ENCODE measurements around the gene PCSK7.

The PCSK7 gene

GRCh38 chr11:117219995-117220394 is 11.9 kb downstream of the PCSK7 start:
- no peak overlapping the region for H3K27ac ChIP-seq
- TF ChIP-seq, protein P1, sequence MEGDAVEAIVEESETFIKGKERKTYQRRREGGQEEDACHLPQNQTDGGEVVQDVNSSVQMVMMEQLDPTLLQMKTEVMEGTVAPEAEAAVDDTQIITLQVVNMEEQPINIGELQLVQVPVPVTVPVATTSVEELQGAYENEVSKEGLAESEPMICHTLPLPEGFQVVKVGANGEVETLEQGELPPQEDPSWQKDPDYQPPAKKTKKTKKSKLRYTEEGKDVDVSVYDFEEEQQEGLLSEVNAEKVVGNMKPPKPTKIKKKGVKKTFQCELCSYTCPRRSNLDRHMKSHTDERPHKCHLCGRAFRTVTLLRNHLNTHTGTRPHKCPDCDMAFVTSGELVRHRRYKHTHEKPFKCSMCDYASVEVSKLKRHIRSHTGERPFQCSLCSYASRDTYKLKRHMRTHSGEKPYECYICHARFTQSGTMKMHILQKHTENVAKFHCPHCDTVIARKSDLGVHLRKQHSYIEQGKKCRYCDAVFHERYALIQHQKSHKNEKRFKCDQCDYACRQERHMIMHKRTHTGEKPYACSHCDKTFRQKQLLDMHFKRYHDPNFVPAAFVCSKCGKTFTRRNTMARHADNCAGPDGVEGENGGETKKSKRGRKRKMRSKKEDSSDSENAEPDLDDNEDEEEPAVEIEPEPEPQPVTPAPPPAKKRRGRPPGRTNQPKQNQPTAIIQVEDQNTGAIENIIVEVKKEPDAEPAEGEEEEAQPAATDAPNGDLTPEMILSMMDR (IDR thresholded peaks at IDR 0.05; ENCODE audit: low read depth, low read length, missing control alignments): no peak
- in situ Hi-C loops (cut with HindIII; ENCODE audit: low pct_ligation_motif_present, low sequenced_read_pairs): no loop called here

DNA sequence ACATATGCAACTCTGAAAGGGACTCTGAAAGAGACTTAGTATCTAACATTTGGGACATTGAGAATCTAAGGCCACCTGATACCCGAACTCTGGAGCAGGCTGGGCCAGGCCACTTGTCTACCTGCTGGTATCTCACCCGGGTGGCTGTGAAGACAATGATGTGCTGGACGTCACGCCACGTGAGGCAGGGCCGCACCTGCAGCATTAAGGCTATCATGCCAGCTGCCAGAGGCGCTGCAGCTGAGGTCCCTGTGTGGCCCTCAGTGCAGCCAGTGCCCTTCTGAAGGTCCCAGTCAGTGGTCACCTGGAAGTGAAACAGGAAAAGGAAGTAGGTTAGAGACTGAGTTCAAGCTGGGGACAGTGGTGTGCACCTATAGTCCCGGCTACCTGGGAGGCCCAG is 12.4 kb downstream of the PCSK7 start:
- in situ Hi-C loops (cut with HindIII; ENCODE audit: low pct_ligation_motif_present, low sequenced_read_pairs): no loop called here
- TF ChIP-seq, protein P1 (IDR thresholded peaks at IDR 0.05; ENCODE audit: low read depth, low read length, missing control alignments): no peak
- Histone ChIP-seq H3K27me3 (replicated peaks) (no peaks in the 10 kb centered on the region), H3K36me3 (replicated peaks) (peaks cover 30% of the 10 kb centered on the region), H3K4me3 (ENCODE audit: low read depth, low read length) (no peak overlapping the region), H3K27ac (no peak overlapping the region)
- no peak for DNase-seq

More at GRCh38 chr11:117219995-117220394, 11.9 kb downstream of the PCSK7 start:
- H3K4me3 ChIP-seq (ENCODE audit: low read depth, low read length): no peak overlapping the region
- no peak for DNase-seq
- H3K36me3 ChIP-seq (replicated peaks): peaks cover 28% of the 10 kb centered on the region
- no peaks in the 10 kb centered on the region for H3K27me3 ChIP-seq (replicated peaks)

DNA sequence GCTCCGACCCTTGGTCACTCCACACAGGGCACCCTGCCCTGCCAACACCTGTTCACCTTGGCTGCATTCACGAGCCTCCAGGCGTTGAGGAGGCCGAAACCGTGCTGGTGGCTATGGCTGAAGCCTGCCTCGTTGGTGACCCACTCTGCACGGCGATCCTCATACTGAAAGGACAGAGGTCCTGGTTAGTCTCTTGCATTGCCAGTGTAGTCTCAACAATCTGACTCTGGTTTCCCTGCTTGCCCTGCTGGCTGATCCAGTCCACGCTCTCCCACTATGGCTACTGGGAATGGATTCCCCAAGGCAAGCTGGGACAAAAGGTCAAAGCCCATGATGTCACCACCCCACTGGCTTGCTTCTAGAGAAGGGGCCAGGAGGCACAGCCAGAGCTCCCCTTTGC is 12.9 kb downstream of the PCSK7 start:
- Histone ChIP-seq H3K4me3 (ENCODE audit: low read depth, low read length) (no peak overlapping the region), H3K27ac (no peak overlapping the region), H3K36me3 (replicated peaks) (peaks cover 30% of the 10 kb centered on the region), H3K27me3 (replicated peaks) (no peaks in the 10 kb centered on the region)
- TF ChIP-seq, protein P1 (IDR thresholded peaks at IDR 0.05; ENCODE audit: low read depth, low read length, missing control alignments): no peak
- in situ Hi-C loops (cut with HindIII; ENCODE audit: low pct_ligation_motif_present, low sequenced_read_pairs): no loop called here
- no peak for DNase-seq

GRCh38 chr11:117218133-117218915 is 13.5 kb downstream of the PCSK7 start:
- peak overlapping the region; percentile 51 for H3K27ac ChIP-seq
- DNase-seq: no peak
- H3K36me3 ChIP-seq (replicated peaks): peaks cover 28% of the 10 kb centered on the region
- in situ Hi-C loops (cut with HindIII; ENCODE audit: low pct_ligation_motif_present, low sequenced_read_pairs): no loop called here
- TF ChIP-seq, protein P1 (IDR thresholded peaks at IDR 0.05; ENCODE audit: low read depth, low read length, missing control alignments): no peak
- H3K4me3 ChIP-seq (ENCODE audit: low read depth, low read length): no peak overlapping the region
- no peaks in the 10 kb centered on the region for H3K27me3 ChIP-seq (replicated peaks)

- in situ Hi-C loops (cut with HindIII; ENCODE audit: low pct_ligation_motif_present, low sequenced_read_pairs): no loop called here
- TF ChIP-seq, protein P1 (IDR thresholded peaks at IDR 0.05; ENCODE audit: low read depth, low read length, missing control alignments): no peak
- peak; percentile 65 for DNase-seq
- Histone ChIP-seq H3K4me3 (ENCODE audit: low read depth, low read length) (no peak overlapping the region), H3K36me3 (replicated peaks) (peaks cover 29% of the 10 kb centered on the region), H3K27me3 (replicated peaks) (no peaks in the 10 kb centered on the region), H3K27ac (peak overlapping the region; percentile 51)
These were observed 14.5 kb downstream of the PCSK7 start for GRCh38 chr11:117217141-117218084.
